ENCODE results near the gene RNASE4.

DNA sequence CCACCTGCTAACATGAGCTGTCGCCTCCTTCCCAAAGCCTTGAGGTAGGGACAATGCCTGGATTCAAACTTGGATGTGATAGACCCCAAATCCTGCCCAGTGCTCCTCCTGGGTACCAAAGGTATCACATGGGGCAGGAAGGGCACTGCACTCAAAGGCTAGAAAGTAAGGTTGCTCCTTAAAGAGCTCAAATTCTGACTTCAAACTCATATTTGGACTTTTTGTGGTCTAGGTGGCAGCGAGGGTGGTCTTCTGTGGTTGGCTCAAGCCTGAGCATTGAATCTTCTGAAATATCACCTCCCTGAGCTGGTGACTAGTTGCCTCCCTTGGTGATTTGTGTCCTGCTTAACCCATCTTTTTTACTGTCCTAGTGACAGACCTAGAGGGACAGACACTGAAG lies 8.3 kb upstream of the RNASE4 start:
- TF ChIP-seq, protein P1, sequence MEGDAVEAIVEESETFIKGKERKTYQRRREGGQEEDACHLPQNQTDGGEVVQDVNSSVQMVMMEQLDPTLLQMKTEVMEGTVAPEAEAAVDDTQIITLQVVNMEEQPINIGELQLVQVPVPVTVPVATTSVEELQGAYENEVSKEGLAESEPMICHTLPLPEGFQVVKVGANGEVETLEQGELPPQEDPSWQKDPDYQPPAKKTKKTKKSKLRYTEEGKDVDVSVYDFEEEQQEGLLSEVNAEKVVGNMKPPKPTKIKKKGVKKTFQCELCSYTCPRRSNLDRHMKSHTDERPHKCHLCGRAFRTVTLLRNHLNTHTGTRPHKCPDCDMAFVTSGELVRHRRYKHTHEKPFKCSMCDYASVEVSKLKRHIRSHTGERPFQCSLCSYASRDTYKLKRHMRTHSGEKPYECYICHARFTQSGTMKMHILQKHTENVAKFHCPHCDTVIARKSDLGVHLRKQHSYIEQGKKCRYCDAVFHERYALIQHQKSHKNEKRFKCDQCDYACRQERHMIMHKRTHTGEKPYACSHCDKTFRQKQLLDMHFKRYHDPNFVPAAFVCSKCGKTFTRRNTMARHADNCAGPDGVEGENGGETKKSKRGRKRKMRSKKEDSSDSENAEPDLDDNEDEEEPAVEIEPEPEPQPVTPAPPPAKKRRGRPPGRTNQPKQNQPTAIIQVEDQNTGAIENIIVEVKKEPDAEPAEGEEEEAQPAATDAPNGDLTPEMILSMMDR (IDR thresholded peaks at IDR 0.05): no peak
- no peak for TF ChIP-seq POLR2A (IDR thresholded peaks at IDR 0.05)
- TF ChIP-seq POLR2AphosphoS5 (IDR thresholded peaks at IDR 0.05): no peak

All from sigmoid colon (tissue), 4 donors.